Measurements from ENCODE around the gene OTUD3.
"Not testable (repeated sequence)": the region's sequence is repeated elsewhere in the genome, so short reads cannot be mapped to it uniquely, and the experiment has no call there.

OTUD3 gene

GRCh38 chr1:19868575-19868974 is 13.6 kb upstream of the OTUD3 start:
- not testable (repeated sequence) for DNase-seq (ENCODE audit: low read depth in 3 of 3, low spot score in 1 of 3)

DNA sequence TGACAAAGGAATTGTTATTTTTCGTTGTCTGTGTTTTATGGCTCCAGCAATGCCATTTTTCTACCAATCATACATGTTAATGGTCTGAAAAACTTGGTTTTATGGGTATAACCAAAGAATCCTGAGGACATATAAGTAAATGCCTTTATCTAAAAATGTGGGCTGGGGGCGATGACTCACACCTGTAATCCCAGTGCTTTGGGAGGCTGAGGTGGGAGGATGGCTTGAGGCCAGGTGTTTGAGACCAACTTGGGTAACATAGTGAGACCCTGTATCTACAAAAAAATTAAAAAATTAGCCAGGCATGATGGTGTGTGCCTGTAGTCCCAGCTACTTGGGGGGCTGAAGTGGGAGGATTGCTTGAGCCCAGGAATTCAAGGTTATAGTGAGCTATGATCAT is 12.7 kb upstream of the OTUD3 start:
- DNase-seq (ENCODE audit: low read depth in 3 of 3, low spot score in 1 of 3), result not testable (repeated sequence)

DNA sequence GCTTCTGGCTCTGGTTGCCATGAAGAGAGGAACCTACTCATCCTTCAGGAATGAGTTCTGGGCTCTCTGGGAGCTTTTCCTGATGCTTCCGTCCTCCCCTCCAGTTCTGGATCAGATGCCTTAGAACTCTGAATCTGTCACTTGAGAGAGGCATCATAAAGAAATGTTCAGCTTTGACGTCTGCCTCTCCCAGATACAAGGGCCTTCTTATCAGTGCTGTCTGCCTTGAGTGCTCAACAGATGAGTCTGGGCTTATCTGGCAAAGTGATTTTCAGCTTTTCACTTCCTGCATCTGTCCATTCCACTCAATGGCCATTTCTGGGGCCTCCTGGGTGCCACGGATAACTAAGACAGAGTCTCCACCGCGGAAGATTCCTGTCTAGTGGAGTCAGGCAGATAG is 12.3 kb upstream of the OTUD3 start:
- no peak for DNase-seq (ENCODE audit: low read depth in 3 of 3, low spot score in 1 of 3)

- no peak for DNase-seq (ENCODE audit: low read depth in 3 of 3, low spot score in 1 of 3)
Observed at GRCh38 chr1:19872190-19872589, 10.0 kb upstream of the OTUD3 start.

- DNase-seq (ENCODE audit: low read depth in 3 of 3, low spot score in 1 of 3), result no peak
Observed at GRCh38 chr1:19877181-19877750, 4.9 kb upstream of the OTUD3 start.

- no peak for DNase-seq (ENCODE audit: low read depth in 3 of 3, low spot score in 1 of 3)
Observed at GRCh38 chr1:19877821-19878636, 4.2 kb upstream of the OTUD3 start.

- DNase-seq (ENCODE audit: low read depth in 3 of 3, low spot score in 1 of 3), result no peak
Observed at GRCh38 chr1:19878637-19878985, 3.6 kb upstream of the OTUD3 start.

DNA sequence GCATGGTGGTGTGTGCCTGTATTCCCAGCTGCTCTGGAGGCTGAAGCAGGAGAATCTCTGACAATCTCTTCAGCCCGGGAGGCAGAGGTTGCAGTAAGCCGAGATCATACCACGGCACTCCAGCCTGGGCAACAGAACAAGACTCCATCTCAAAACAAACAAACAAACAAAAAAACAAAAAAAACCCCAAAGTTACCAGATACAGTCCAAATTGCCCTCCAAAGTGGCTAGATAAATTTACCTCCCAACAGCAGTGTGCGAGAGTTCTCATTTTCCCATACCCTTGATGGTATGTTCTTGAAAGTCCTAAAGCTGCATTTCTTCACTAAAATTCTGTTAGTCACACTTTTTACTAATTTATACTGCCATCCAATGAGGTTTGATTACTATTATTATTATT is 3.0 kb upstream of the OTUD3 start:
- DNase-seq (ENCODE audit: low read depth in 3 of 3, low spot score in 1 of 3), result no peak

DNA sequence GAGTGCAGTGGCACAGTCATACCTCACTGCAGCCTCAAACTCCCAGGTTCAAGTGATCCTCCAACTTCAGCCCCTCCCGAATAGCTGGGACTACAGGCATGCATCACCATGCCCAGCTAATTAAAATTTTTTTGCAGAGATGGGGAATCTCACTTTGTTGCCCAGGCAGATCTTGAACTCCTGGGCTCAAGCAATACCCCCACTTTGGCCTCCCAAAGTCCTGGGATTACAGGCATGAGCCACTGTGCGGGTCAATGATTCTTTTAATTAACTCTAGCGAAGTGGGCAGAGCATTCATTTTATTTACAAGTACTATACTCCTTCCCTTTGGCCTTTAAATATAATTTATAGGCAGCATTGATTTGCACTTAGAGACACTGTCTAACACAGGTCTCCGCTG is 2.5 kb upstream of the OTUD3 start:
- no peak for DNase-seq (ENCODE audit: low read depth in 3 of 3, low spot score in 1 of 3)

GRCh38 chr1:19880841-19881240 is 1.4 kb upstream of the OTUD3 start:
- DNase-seq (ENCODE audit: low read depth in 3 of 3, low spot score in 1 of 3), result not testable (repeated sequence)

DNA sequence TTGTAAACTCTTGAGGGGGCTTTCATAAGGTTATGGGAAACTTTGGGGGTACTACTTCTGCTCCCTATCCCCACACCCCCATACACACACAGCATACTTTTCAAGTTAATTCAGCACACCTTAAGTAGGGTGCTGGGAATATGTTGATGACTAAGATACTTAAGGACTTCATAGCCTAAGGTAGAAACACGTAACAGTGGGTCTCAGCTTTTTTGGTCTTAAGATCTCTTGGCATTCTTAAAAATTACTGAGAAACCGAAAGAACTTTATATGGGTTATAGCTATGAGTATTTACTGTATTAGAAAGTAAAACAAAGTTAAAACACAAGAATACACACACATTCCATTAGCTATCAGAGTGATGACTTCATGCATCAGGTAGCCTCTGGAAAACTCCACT is 2.1 kb downstream of the OTUD3 start:
- DNase-seq (ENCODE audit: low read depth in 3 of 3, low spot score in 1 of 3), result no peak

DNA sequence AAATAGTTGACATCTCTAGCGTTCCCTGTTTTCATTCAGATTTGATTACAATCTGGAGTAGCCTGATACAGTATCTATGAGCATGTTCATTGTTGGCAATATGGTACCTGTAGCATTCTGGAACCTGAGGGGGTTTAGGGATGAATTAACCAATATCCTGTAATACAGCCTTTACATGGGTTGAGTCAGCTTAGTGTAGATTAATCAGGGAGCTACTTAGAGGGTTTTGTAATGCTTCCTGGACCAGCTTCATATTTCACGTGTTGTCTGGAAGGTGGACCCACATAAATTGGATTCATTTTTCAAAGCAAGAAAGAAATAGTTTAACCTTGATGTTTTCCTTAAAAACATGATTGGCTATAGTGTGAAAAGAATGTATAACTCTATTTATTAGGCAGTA is 3.6 kb downstream of the OTUD3 start:
- DNase-seq (ENCODE audit: low read depth in 3 of 3, low spot score in 1 of 3), result no peak

DNA sequence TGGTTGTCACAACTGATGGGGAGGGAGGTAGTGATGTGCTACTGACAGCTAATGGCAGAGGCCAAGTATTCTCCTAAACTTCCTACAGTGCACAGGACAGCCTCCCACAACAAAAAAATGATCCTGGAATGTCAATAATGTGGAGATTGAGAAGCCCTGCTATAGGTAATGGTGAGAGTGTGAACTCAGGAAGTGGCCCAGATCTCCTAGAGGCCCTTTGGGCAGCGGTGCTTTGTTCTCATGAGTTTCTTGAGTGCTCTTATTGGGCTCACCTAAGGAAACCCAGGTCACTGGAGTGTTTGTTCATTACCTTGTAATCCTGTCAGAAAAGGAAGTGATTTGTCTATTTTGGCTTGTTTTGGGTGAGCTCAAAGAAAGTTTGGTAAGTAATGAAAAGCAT is 5.9 kb downstream of the OTUD3 start:
- no peak for DNase-seq (ENCODE audit: low read depth in 3 of 3, low spot score in 1 of 3)

GRCh38 chr1:19889656-19890055 is 7.5 kb downstream of the OTUD3 start:
- DNase-seq (ENCODE audit: low read depth in 3 of 3, low spot score in 1 of 3), result no peak

- DNase-seq (ENCODE audit: low read depth in 3 of 3, low spot score in 1 of 3), result no peak
Observed at GRCh38 chr1:19892129-19892528, 9.9 kb downstream of the OTUD3 start.

DNA sequence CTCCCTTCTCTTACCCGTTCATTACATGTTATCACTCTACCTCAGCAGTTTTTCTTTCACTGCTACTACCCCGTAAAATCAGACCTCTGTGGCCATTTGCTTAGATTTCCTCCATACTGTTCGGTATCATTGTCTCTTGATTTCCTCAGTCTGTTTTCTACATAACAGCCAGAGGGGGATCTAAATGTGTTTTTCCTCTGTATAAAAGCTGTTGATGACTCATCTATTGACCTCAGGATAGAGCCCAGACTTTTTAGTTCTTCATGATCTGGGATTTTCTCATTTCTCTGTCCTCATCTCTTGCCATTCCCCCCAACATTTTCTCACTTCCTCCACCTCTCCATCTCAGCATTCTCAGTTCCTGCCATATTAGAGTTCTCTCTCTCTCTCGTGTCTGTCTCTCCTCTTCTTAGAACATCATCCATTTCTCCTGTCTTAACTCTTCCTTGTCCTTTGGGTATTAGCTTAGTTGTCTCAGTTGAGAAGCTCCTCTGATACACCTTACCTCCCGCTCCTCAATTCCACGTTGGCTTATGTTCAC is 10.5 kb downstream of the OTUD3 start:
- no peak for DNase-seq (ENCODE audit: low read depth in 3 of 3, low spot score in 1 of 3)

- no peak for DNase-seq (ENCODE audit: low read depth in 3 of 3, low spot score in 1 of 3)
Observed at GRCh38 chr1:19893687-19894086, 11.5 kb downstream of the OTUD3 start.

- no peak for DNase-seq (ENCODE audit: low read depth in 3 of 3, low spot score in 1 of 3)
Observed at GRCh38 chr1:19894218-19894617, 12.0 kb downstream of the OTUD3 start.

GRCh38 chr1:19901653-19902052 is 19.5 kb downstream of the OTUD3 start:
- DNase-seq (ENCODE audit: low read depth in 3 of 3, low spot score in 1 of 3), result no peak

- no peak for DNase-seq (ENCODE audit: low read depth in 3 of 3, low spot score in 1 of 3)
Observed at GRCh38 chr1:19903621-19904020, 21.4 kb downstream of the OTUD3 start.

- DNase-seq (ENCODE audit: low read depth in 3 of 3, low spot score in 1 of 3), result no peak
Observed at GRCh38 chr1:19907456-19907855, 25.3 kb downstream of the OTUD3 start.

DNA sequence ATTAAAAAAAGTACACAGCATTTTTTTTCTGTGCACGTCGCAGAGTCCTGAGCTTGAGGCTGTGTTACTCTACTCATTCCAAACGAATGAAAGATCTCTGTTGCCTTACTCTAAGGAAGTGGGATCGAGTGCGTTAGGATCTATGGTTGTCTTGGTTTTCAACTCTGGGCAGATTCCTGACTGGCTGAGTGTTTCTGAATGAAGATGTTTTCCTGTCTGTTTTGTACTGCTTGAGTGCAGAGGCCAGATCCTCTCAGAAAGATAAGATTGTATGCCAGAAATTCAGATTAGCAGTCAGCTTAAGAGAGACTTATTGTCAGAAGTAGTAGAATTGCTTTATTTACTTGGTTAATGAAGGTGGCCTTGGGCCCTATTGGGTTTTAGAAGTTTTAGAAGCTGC is 27.2 kb downstream of the OTUD3 start:
- DNase-seq (ENCODE audit: low read depth in 3 of 3, low spot score in 1 of 3), result no peak

GRCh38 chr1:19909971-19910370 is 27.8 kb downstream of the OTUD3 start:
- no peak for DNase-seq (ENCODE audit: low read depth in 3 of 3, low spot score in 1 of 3)
